Suppressor macrophage (primary cell): ENCODE measurements around the gene MYL12A.
"Not testable (repeated sequence)": the region's sequence is repeated elsewhere in the genome, so short reads cannot be mapped to it uniquely, and the experiment has no call there.

ENCODE experiments used
- DNase-seq, 4 experiments: peaks; one replicate each; pipeline ENCODE4 v3.0.0-alpha.2; 2020 to 2022
- total RNA-seq, 17 experiments: gene quantifications; one replicate each; lab custom pipeline; 2026; ENCODE audit warnings: mixed read lengths in 6 of 17, inconsistent platforms in 3 of 17; lab: John Stamatoyannopoulos, UW

Gene MYL12A
- total RNA-seq = 333 to 597 (median 471) reads per million in 17 experiments

GRCh38 chr18:3247240-3248061 lies at the start of gene MYL12A:
Gene MYL12A, plus strand, starts transcription at chr18:3247801. Its CDS starts 5,447 bp downstream, at chr18:3253248.
- DNase-seq = peak; percentile 98 to 100 (median 99)

- not testable (repeated sequence) for DNase-seq
Observed at GRCh38 chr18:3198260-3198860, 49.2 kb upstream of the MYL12A start.

- no peak for DNase-seq
Observed at GRCh38 chr18:3199942-3200645, 47.5 kb upstream of the MYL12A start.

GRCh38 chr18:3205239-3205638 lies 42.4 kb upstream of the MYL12A start:
- no peak for DNase-seq

- DNase-seq = no peak
Observed at GRCh38 chr18:3207565-3207964, 40.0 kb upstream of the MYL12A start.

GRCh38 chr18:3209859-3210569 lies 37.6 kb upstream of the MYL12A start:
- no peak for DNase-seq

- DNase-seq = no peak
Observed at GRCh38 chr18:3211236-3211992, 36.2 kb upstream of the MYL12A start.

GRCh38 chr18:3212657-3213056 lies 34.9 kb upstream of the MYL12A start:
- no peak for DNase-seq

GRCh38 chr18:3213300-3214059 lies 34.1 kb upstream of the MYL12A start:
- DNase-seq = peak in 3 of 4 experiments; percentile 14 to 26 (median 24)

GRCh38 chr18:3214855-3215637 lies 32.6 kb upstream of the MYL12A start:
- no peak for DNase-seq

GRCh38 chr18:3216987-3217386 lies 30.6 kb upstream of the MYL12A start:
- DNase-seq = no peak

- DNase-seq = no peak
Observed at GRCh38 chr18:3217948-3218647, 29.5 kb upstream of the MYL12A start.

- no peak for DNase-seq
Observed at GRCh38 chr18:3218819-3219218, 28.8 kb upstream of the MYL12A start.

- no peak for DNase-seq
Observed at GRCh38 chr18:3219241-3219630, 28.4 kb upstream of the MYL12A start.

GRCh38 chr18:3219631-3220335 lies 27.8 kb upstream of the MYL12A start, which contains the start of gene MYOM1:
Gene MYOM1, minus strand, starts transcription at chr18:3219968. Its CDS starts 4,745 bp downstream, at chr18:3215223.
- no peak for DNase-seq

- DNase-seq = not testable (repeated sequence)
Observed at GRCh38 chr18:3220868-3221267, 26.7 kb upstream of the MYL12A start.

GRCh38 chr18:3221496-3221895 lies 26.1 kb upstream of the MYL12A start:
- no peak for DNase-seq

- no peak for DNase-seq
Observed at GRCh38 chr18:3223356-3223755, 24.2 kb upstream of the MYL12A start.

GRCh38 chr18:3224223-3224622 lies 23.4 kb upstream of the MYL12A start:
- peak in 1 of 4 experiments; percentile 8 for DNase-seq
